ENCODE results near the gene UBXN10. TPM values are rescaled to one million over a fixed set of nuclear protein-coding genes. Genes with fewer than 3 reads are reported as not detected.
"Not testable (repeated sequence)": the region's sequence is repeated elsewhere in the genome, so short reads cannot be mapped to it uniquely, and the experiment has no call there.

Gene UBXN10
- total RNA-seq, 2 experiments from 2014 or later, result 1.1 to 1.2 TPM

DNA sequence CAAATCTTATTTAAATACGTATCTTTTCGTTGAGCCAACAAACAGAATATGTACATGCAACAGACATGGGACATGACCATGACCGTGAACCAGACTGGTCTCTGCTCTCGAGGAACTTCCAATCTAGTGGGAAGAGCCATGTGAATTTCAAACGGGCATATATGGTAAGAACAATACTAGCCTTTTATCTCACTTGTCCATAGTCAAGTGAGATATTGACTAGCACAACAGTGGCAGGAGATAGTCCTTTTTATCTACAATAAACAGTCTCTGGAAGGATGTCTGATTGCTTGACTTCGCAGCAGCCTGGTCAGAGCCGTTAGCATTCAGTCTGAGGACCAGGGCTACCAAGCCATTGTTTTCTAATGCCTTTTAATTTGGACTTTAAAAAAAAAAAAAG lies 13.0 kb downstream of the UBXN10 start:
- no peaks in the 10 kb centered on the region for H3K4me1 Mint-ChIP-seq
- DNase-seq, result no peak
- H3K36me3 Mint-ChIP-seq, result no peaks in the 10 kb centered on the region
- no peaks in the 10 kb centered on the region for H3K9me3 Mint-ChIP-seq
- peaks cover 53% of the 10 kb centered on the region for H3K27me3 Mint-ChIP-seq
- no peak overlapping the region for H3K27ac Mint-ChIP-seq
- no peak overlapping the region for H3K4me3 Mint-ChIP-seq

GRCh38 chr1:20199403-20199802 lies 13.5 kb downstream of the UBXN10 start:
- no peaks in the 10 kb centered on the region for H3K36me3 Mint-ChIP-seq
- no peaks in the 10 kb centered on the region for H3K9me3 Mint-ChIP-seq
- H3K4me1 Mint-ChIP-seq, result no peaks in the 10 kb centered on the region
- H3K27me3 Mint-ChIP-seq, result peaks cover 51% of the 10 kb centered on the region
- no peak for DNase-seq
- H3K4me3 Mint-ChIP-seq, result no peak overlapping the region
- no peak overlapping the region for H3K27ac Mint-ChIP-seq

- DNase-seq, result no peak
- H3K27ac Mint-ChIP-seq, result no peak overlapping the region
- no peak overlapping the region for H3K4me3 Mint-ChIP-seq
- H3K27me3 Mint-ChIP-seq, result peaks cover 49% of the 10 kb centered on the region
- no peaks in the 10 kb centered on the region for H3K36me3 Mint-ChIP-seq
- H3K4me1 Mint-ChIP-seq, result no peaks in the 10 kb centered on the region
- no peaks in the 10 kb centered on the region for H3K9me3 Mint-ChIP-seq
These were observed 13.9 kb downstream of the UBXN10 start for GRCh38 chr1:20199840-20200239.

GRCh38 chr1:20200966-20201365 lies 15.1 kb downstream of the UBXN10 start:
- no peak overlapping the region for H3K4me3 Mint-ChIP-seq
- DNase-seq, result no peak
- no peaks in the 10 kb centered on the region for H3K36me3 Mint-ChIP-seq
- no peak overlapping the region for H3K27ac Mint-ChIP-seq
- H3K4me1 Mint-ChIP-seq, result no peaks in the 10 kb centered on the region
- H3K9me3 Mint-ChIP-seq, result no peaks in the 10 kb centered on the region
- H3K27me3 Mint-ChIP-seq, result peaks cover 40% of the 10 kb centered on the region

DNA sequence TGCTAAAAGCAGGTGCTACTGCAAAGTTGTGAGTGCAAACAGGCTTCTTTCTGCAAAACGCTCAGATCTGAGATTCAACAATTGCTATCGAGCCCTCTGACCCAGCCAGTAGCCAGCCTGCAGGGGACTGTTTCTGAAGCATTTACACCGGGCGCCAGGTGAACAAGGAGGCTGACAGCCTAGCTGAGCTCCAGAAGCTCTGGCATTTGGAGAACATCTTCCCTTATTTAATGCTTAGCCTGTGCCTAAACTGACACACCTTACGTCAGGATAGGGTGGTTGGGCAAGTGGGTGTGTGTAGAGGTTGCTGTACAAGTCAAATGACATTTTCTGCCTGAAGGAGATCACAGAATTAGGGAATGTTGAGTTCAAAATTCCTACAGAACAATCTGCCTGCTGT lies 16.3 kb downstream of the UBXN10 start:
- no peaks in the 10 kb centered on the region for H3K9me3 Mint-ChIP-seq
- DNase-seq, result no peak
- peaks cover 34% of the 10 kb centered on the region for H3K27me3 Mint-ChIP-seq
- H3K4me1 Mint-ChIP-seq, result peaks cover under 1% of the 10 kb centered on the region
- H3K4me3 Mint-ChIP-seq, result no peak overlapping the region
- no peaks in the 10 kb centered on the region for H3K36me3 Mint-ChIP-seq
- no peak overlapping the region for H3K27ac Mint-ChIP-seq

GRCh38 chr1:20207546-20207945 lies 21.6 kb downstream of the UBXN10 start:
- DNase-seq, result no peak
- Mint-ChIP-seq H3K9me3 (no peaks in the 10 kb centered on the region), H3K4me1 (peaks cover 5% of the 10 kb centered on the region), H3K4me3 (no peak overlapping the region), H3K27me3 (peaks cover 29% of the 10 kb centered on the region), H3K27ac (no peak overlapping the region), H3K36me3 (no peaks in the 10 kb centered on the region)

- DNase-seq, result no peak
- peaks cover 10% of the 10 kb centered on the region for H3K4me1 Mint-ChIP-seq
- H3K9me3 Mint-ChIP-seq, result no peaks in the 10 kb centered on the region
- H3K27me3 Mint-ChIP-seq, result peaks cover 44% of the 10 kb centered on the region
- H3K4me3 Mint-ChIP-seq, result no peak overlapping the region
- no peak overlapping the region for H3K27ac Mint-ChIP-seq
- H3K36me3 Mint-ChIP-seq, result no peaks in the 10 kb centered on the region
These were observed 23.6 kb downstream of the UBXN10 start for GRCh38 chr1:20209471-20209870.

GRCh38 chr1:20210736-20211460 lies 25.0 kb downstream of the UBXN10 start:
- Mint-ChIP-seq H3K9me3 (no peaks in the 10 kb centered on the region), H3K4me1 (peaks cover 10% of the 10 kb centered on the region), H3K36me3 (no peaks in the 10 kb centered on the region), H3K27ac (no peak overlapping the region), H3K27me3 (peaks cover 44% of the 10 kb centered on the region), H3K4me3 (no peak overlapping the region)
- DNase-seq, result no peak

DNA sequence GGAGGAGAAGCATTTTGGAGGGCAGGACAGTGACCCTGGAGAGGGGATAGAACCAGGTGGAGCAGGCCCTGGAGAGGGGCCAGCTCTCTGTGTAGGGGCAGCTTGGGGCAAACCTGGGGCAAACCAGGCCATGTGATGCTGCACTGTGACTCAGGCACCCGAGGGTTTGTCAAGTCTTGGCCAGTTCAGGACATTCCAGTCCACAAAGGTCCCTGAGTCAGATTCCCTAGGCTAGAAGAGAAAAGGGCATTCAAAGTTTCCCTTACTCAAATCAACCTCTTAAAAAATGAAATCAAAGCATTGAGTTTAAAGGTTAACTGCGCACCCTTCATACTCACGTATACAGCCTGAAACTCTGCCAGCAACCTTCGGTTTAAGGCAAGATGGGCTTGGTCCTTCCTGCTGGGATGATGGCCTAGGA lies 25.6 kb downstream of the UBXN10 start:
- Mint-ChIP-seq H3K4me1 (peaks cover 10% of the 10 kb centered on the region), H3K4me3 (no peak overlapping the region), H3K36me3 (no peaks in the 10 kb centered on the region), H3K27ac (no peak overlapping the region), H3K9me3 (no peaks in the 10 kb centered on the region), H3K27me3 (peaks cover 47% of the 10 kb centered on the region)
- no peak for DNase-seq

DNA sequence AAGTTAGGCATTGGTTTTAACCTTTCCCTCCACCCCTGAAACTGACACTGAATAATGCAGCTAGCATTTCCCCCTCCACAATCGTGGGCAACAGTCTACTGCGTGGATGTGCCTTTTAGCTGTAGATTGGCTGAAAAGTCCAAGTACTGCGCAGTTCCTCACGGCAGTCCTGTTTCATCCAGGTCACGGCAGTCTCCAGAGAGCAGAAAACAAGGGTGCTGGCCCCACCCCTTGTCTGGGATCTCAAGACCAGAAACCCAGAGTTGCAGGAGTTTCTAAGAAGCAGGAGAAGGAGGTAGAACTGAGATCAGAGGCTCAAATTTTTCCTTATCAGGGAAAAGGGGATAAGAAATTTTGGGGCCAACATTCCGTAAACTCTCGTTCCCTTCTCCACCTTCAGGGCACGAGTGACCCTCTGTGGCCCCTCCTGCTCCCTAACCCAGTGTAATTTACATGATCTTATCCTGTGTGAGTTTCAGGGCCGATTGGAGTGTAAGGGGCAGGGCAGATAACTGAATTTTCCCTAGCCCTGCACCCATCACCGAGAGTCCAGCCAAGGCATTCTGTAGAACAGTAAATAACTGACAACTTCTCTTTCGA lies 26.3 kb downstream of the UBXN10 start:
- no peak overlapping the region for H3K4me3 Mint-ChIP-seq
- H3K36me3 Mint-ChIP-seq, result no peaks in the 10 kb centered on the region
- H3K4me1 Mint-ChIP-seq, result peaks cover 9% of the 10 kb centered on the region
- no peak for DNase-seq
- no peak overlapping the region for H3K27ac Mint-ChIP-seq
- H3K27me3 Mint-ChIP-seq, result peaks cover 48% of the 10 kb centered on the region
- no peaks in the 10 kb centered on the region for H3K9me3 Mint-ChIP-seq

DNA sequence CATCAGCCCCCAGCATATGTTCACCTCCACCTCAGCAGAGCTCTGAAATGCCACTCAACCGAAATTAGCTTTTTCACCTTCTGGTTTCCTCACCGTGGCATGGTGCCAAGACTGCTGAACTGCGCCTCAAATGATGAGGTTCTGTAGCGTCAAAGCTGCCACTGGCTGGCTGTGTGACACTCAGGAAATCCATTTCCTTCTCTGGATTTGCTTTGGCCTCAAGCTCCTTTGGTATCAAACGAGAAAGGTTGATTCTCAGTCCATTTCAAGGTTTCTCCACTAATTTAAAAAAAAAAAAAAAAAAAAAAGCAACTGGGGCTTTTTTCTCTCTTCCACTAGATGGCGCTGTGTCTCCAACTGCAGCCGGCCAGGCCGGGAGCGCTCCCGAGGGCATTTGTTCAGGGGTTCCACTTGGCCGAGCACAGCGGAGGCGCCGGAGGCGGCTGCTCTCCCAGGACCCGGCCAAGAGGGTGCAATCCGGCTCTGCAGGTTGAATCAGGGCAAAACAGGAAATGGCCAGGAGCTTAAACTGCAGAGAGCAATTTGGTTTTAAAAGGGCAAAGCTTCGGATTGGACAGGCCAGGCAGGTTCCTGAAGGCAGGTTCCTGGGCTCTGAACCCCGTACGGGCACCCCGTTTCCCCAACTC lies 26.9 kb downstream of the UBXN10 start:
- peaks cover 8% of the 10 kb centered on the region for H3K4me1 Mint-ChIP-seq
- no peaks in the 10 kb centered on the region for H3K36me3 Mint-ChIP-seq
- H3K4me3 Mint-ChIP-seq, result no peak overlapping the region
- DNase-seq, result peak; percentile 54
- H3K27ac Mint-ChIP-seq, result no peak overlapping the region
- H3K27me3 Mint-ChIP-seq, result peaks cover 48% of the 10 kb centered on the region
- H3K9me3 Mint-ChIP-seq, result no peaks in the 10 kb centered on the region

DNA sequence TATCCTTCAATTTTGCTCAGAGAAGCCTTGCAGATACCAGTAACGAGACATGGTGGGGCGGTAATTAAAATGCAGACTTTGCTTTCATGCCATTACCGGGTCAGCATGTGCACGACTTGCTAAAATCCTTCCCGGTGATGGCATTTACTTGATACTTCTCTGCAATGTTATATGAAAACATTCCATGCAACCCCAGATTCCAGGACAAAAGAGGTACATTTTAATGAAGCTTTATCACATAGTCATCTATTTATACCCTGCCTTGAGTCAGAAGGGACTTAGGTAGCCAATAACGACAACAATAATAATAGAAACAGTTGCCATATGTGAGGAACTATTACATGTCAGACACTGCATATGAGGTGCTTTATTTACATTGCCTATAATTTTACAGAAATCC lies 29.8 kb downstream of the UBXN10 start:
- peaks cover 8% of the 10 kb centered on the region for H3K4me1 Mint-ChIP-seq
- peaks cover 40% of the 10 kb centered on the region for H3K27me3 Mint-ChIP-seq

GRCh38 chr1:20216574-20216973 lies 30.7 kb downstream of the UBXN10 start:
- Mint-ChIP-seq H3K4me1 (peaks cover 8% of the 10 kb centered on the region), H3K9me3 (no peaks in the 10 kb centered on the region), H3K27me3 (peaks cover 32% of the 10 kb centered on the region), H3K4me3 (no peak overlapping the region), H3K36me3 (no peaks in the 10 kb centered on the region), H3K27ac (no peak overlapping the region)
- DNase-seq, result no peak

More for the DNA sequence above, 29.8 kb downstream of the UBXN10 start:
- no peaks in the 10 kb centered on the region for H3K9me3 Mint-ChIP-seq
- DNase-seq, result no peak
- no peak overlapping the region for H3K27ac Mint-ChIP-seq
- H3K4me3 Mint-ChIP-seq, result no peak overlapping the region
- H3K36me3 Mint-ChIP-seq, result no peaks in the 10 kb centered on the region

- not testable (repeated sequence) for H3K4me1 Mint-ChIP-seq, DNase-seq, H3K27ac Mint-ChIP-seq, H3K9me3 Mint-ChIP-seq, H3K36me3 Mint-ChIP-seq, H3K4me3 Mint-ChIP-seq
- peaks cover 26% of the 10 kb centered on the region for H3K27me3 Mint-ChIP-seq
These were observed 33.2 kb downstream of the UBXN10 start for GRCh38 chr1:20219053-20219452.

- Mint-ChIP-seq H3K27me3 (peaks cover 31% of the 10 kb centered on the region), H3K27ac (no peak overlapping the region), H3K4me3 (no peak overlapping the region), H3K4me1 (no peaks in the 10 kb centered on the region), H3K36me3 (no peaks in the 10 kb centered on the region), H3K9me3 (no peaks in the 10 kb centered on the region)
- no peak for DNase-seq
These were observed 34.1 kb downstream of the UBXN10 start for GRCh38 chr1:20220036-20220435.

DNA sequence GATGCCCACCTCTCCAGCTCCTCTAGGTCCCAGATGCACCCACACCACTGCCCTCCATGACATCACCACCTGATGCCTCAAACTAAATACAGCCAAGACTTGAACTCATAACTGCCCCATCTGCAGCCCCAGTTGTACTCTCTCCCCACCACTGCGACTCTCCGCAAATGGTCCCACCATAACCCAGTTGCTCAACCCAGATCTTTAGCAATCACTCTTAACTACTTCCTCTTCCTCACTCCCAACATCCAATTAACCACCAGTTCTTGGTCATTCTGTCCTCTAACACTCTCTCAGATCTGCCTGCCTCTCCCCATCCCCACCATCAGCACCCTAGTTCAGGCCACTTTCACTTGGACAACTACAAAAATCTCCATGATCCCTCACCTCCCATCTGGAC lies 37.2 kb downstream of the UBXN10 start:
- Mint-ChIP-seq H3K27me3 (peaks cover 43% of the 10 kb centered on the region), H3K9me3 (no peaks in the 10 kb centered on the region), H3K4me1 (no peaks in the 10 kb centered on the region), H3K27ac (no peak overlapping the region), H3K4me3 (no peak overlapping the region), H3K36me3 (no peaks in the 10 kb centered on the region)
- no peak for DNase-seq
